GM21423 (cell line): ENCODE results near the gene CACNA1H.
"Not testable (repeated sequence)": the region's sequence is repeated elsewhere in the genome, so short reads cannot be mapped to it uniquely, and the experiment has no call there.

Experiments
- ATAC-seq: cut with Tn5 transposase; IDR thresholded peaks from one replicate; pipeline ENCODE4 v1.9.1; 2021; ENCODE audit warnings: mild to moderate bottlenecking, moderate library complexity; ENCODE audit not compliant: unreplicated experiment

Gene CACNA1H

GRCh38 chr16:1262210-1262845 is 109.4 kb downstream of the CACNA1H start:
- no peak for ATAC-seq

- no peak for ATAC-seq
Observed at GRCh38 chr16:1262846-1263221, 109.9 kb downstream of the CACNA1H start.

GRCh38 chr16:1263591-1264344 is 110.9 kb downstream of the CACNA1H start:
- ATAC-seq: no peak

GRCh38 chr16:1264345-1265089 is 111.6 kb downstream of the CACNA1H start:
- ATAC-seq: no peak

DNA sequence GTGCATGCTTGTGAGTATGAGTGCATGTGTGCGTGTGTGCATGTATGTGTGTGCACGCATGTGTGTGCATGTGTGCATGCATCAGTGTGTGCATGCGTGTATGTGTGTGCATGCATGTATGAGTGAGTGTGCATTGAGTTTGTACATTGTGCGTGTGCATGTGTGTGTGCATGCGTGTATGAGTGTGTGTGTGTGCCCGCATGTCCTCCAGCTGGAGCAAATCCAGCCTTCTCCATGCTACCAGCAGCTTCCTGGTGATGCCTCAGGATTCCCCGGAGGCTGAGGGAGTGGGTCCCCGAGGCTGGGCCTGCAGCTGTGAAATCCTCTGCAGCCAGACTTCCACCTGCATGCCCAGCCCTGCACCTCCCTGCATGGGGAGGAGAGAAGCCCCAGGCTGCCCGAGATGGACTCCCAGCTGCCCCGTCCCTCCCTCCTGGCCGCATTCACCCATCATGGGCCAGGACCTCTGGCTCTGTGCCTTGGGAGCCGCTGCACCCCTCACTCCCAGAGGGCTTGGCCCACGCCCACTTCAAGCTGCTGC is 112.3 kb downstream of the CACNA1H start:
- no peak for ATAC-seq

- ATAC-seq: no peak
Observed at GRCh38 chr16:1265826-1266225, 112.9 kb downstream of the CACNA1H start.

GRCh38 chr16:1269418-1269817 is 116.5 kb downstream of the CACNA1H start:
- not testable (repeated sequence) for ATAC-seq

DNA sequence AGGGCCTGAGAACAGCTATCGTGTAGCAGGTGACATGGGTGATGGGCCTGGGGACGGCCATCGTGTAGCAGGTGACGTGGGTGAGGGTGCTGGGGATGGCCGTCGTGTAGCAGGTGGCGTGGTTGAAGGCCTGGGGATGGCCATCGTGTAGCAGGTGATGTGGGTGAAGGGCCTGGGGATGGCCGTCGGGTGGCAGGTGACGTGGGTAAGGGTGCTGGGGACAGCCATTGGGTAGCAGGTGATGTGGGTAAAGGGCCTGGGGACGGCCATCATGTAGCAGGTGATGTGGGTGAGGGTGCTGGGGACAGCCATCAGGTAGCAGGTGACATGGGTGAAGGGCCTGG is 118.4 kb downstream of the CACNA1H start:
- ATAC-seq: no peak
